ENCODE data around the gene PIGH.
"Not testable (repeated sequence)": the region's sequence is repeated elsewhere in the genome, so short reads cannot be mapped to it uniquely, and the experiment has no call there.

The PIGH gene

GRCh38 chr14:67551940-67552339 is 48.1 kb downstream of the PIGH start:
- DNase-seq (ENCODE audit: low read depth in 3 of 3) = no peak

- DNase-seq (ENCODE audit: low read depth in 3 of 3) = no peak
These were observed 48.9 kb downstream of the PIGH start for GRCh38 chr14:67551123-67551522.

DNA sequence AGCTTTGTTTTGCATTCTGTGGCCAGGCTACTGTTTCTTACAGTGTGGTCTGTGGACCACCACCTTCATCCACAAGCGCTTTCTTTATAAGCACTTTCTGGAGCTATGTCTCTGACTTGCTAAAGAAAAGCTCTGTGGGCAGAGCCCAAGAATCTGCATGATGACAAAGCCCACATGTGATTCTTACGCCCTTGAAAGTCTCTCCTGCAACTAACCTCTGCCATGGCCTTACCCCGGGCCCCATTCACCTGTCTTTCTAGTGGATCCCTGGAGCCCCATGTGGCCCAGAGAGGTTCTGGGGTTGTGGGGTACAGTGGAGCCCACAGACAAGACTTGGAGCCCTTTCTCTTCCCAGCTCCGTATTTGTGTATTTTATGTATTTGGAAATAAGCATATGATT is 50.3 kb downstream of the PIGH start:
- no peak for DNase-seq (ENCODE audit: low read depth in 3 of 3)

DNA sequence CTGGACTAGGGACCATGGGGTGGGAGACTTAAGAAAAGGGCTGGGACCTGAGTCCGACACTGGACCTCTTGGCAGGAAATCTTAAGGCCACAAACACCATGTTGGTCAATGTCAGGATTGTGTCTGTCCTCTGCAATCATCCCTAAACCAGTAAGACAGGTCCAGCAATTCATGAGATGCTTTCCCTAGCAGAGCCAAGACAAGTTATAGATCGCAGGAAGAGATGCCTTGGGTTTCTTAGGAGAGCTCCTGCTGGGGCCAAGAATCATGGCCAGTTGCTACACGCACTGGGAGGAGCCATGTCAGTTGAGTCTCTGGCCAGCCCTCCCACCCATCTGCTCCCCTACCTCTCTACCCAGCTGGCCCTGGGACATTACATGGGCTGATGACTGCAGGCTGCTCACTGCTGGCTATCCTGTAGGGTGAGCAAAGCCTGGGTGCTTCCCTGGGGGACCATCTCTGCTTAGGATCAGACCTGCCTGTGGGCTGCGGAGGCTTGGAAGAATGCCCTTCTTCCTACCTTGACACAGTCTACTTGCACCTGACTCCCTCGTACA is 52.8 kb downstream of the PIGH start:
- no peak for DNase-seq (ENCODE audit: low read depth in 3 of 3)

DNA sequence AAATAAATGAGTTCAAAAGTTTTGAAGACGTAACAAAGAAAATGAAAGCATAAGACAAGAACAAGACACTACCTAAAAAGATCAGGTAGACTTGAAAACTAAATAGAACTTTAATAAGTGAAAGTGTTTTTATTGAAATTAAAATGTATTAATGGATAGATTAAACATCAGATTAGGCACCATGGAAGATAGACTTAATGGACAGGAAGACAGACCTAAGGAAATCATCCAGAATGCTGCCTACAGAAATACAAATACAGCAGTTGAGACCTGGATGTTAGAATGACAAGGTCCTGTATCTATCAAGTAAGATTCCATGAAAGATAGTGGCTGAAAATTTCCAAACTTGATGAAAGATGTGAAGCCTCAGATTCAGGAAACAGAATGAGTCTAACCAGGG is 55.5 kb downstream of the PIGH start:
- DNase-seq (ENCODE audit: low read depth in 3 of 3) = no peak

GRCh38 chr14:67542620-67543019 is 57.4 kb downstream of the PIGH start:
- DNase-seq (ENCODE audit: low read depth in 3 of 3) = not testable (repeated sequence)

DNA sequence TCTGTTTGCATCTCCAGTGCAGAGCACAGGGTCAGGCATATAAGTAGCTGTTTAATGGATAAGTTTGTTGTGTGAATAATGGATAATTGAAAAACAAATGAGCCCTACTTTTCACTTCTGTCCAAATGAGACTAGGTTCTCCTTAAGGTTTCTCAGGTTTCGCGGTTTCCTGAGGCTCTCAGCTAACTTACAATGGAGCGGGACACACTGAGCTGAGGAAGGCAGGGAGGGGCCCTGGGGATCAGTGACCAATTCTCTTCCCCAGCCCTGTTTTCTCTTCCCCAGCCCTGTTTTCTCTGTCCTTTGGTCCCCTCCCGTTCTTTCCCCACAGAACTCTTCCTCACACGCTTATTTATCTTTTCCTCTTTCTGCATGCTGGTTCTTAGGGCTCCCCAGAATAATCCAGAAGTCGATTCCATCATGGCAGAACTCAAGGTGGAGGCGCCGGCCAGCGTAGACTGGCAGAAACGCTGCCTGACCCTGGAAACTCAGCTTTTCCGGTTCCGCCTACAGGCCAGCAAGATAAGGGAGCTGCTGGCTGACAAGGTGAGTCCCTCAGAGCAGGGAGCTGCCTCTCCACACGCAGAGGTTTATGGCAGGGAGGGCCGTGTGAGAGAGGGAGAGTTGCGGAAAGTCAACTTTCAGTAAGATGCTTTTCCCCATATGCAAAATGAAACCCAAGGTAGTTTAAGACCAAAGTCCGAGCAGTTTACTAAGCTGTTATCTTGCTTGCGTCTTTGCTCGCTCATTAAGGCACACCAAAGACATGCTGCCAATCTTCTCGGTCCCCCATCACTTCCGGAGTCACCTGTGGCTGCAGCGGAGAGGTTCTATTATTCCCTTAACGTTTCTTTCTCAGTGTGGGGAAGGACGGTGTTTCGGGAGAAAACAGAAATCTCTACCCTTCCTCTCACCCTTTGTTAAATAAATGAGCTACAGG is 58.4 kb downstream of the PIGH start:
- no peak for DNase-seq (ENCODE audit: low read depth in 3 of 3)

Data from stimulated activated CD4-positive, alpha-beta T cell treated with anti-CD3 and anti-CD28 coated beads, TNF-alpha, amount 100 ng/mL, for 48 hours (primary cell).